DND-41 (cell line): Measurements from ENCODE around the gene HERC3.

Experiments
- CTCF ChIP-seq: IDR thresholded peaks from 2 replicates; pipeline ENCODE4 v1.5.1; 2012; ENCODE audit warnings: borderline replicate concordance, low read length, moderate library complexity, mild to moderate bottlenecking; ENCODE audit not compliant: poor library complexity, severe bottlenecking; ENCODE audit errors: extremely low read depth
- EZH2 ChIP-seq: IDR thresholded peaks from 3 replicates; pipeline ENCODE4 v1.6.1; 2012; ENCODE audit warnings: borderline replicate concordance, low read depth, mild to moderate bottlenecking, moderate library complexity, low read length, inconsistent platforms; ENCODE audit not compliant: severe bottlenecking

- TF ChIP-seq CTCF (peak; percentile 21), EZH2 (no peak)
Measured at GRCh38 chr4:88591787-88592599, at the start of gene HERC3.
